ENCODE results near the gene TBRG4.

Gene TBRG4

DNA sequence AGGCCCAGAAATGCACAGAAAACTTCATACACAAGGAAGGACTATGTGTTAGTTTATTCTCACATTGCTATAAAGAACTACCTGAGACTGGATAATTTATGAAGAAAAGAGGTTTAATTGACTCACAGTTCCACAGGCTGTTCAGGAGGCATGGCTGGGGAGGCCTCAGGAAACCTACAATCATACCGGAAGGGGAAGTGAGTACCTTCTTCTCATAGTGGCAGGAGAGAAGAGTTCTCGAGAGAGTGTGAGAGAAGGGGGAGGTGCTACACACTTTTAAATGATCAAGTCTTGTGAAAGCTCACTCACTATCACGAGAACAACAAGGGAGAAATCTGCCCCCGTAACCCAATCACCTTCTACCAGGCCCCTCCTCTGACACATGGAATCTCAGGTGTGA is 29.3 kb upstream of the TBRG4 start:
- no peak for DNase-seq

DNA sequence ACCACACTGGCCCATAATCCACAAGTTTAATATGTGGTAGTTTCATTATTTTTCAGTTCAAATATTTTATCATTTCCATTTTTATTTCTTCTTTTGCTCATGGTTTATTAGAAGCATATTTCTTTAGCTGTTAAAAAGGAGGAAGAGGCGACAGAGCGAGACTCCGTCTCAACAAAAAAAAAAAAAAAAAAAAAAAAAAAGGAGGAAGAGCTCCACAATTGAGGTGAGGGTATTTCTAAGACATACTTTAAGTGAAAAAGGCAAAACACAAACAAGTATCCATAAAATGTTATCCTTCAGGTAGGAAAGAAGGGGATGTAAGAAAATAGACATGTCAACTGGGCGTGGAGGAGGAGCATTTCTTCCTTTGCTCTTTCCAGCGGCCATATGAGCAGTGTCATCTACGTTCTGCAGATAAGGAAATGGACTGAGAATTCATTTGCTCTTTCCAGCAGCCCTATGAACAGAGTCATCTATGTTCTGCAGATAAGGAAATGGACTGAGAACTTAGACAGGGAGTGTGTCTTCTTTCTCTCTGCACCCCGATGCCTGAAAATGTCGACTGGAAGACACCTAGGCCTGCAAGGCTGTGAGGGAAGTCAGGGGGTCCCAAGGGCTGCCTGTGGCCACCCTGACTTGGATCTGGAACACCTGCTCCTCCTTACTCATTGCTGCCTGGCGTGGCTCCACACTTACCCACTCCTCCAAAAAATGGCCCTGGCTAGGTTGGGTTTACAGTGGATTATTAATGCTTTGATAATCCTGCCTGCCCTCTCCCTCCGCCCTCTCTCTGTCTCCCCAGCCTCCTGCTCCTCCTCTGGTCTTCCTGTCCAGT is 27.2 kb upstream of the TBRG4 start:
- DNase-seq: no peak

DNA sequence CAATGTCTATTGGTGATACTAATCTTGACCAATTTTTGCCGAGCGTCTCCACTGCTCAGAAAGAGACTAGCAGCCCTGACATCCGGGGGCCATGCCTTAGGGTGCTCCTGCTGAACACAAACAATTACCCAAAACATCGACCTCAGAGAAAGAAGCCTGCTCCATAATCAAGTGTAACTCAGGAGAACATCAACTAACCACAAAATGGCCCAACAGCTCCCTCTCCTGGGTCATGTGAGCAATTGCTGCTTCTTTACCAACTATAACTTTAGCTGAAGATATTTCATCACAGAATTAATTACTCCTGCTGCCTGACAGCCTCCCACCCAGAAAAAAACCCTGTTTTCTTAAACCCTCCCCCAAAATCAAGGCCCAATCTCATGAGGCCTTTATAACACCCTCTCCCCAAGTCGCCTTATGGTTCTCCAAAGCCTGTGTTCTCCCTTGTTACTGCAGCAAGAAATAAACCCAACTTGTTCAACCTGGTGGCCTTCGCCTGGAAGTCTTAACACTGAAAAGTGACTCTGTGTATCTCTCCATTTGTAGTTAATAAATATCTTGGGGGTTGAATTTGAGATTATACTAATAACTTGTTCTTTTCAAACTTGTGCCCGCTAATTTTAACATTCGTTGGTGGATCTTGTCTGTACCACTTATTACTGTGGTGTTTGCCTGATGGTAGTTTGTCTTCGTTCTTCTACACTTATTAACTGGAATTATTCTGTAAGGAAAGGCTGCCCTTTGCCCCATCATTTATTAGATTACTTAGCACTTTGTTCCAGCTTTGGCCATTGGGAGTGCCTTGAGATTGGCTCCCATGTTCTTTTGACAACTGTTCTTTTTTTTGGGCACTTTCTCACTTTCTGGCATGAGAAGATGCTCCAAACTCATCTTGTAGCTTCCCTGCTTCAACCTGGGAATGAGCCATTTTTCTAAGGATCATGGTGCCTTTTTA is 24.9 kb upstream of the TBRG4 start:
- peak; percentile 52 for DNase-seq

DNA sequence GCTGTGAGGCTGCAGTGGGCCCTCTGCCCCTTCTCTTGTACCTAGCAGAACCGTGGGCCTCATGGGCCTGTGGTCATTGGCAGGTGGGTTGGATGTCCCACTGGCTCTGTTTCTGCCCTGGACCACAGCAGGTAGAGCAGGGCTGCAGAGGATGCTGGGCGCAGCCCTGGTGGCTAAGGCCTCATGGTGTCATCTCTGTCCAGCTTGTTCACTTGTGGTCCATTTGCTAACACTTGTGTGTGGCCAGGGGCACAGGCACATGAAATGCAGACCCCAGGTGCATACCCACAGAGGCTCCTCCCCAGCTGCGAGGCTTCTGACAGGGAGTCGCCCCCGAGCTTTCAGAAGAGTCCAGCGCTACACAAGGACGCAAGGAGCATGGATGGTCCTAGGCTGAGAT is 22.4 kb upstream of the TBRG4 start:
- no peak for DNase-seq

DNA sequence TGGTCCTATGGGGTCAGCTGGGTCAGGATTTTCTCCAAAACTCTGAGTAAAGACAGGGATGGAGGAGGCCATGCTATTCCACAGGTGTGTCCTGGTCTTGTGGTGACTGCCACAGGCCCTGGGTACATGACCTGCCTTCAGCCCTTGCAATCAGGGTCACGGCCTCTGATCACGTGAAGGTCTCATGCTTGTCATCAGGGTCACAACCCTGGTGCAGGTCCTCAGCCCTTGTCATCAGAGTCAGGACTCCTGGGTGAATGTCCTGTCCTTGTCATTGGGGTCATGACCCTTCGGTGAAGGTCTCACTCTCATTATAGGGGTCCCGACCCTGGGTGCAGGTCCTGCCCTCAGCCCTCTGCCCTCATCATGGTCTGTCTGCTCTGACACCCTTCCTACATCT is 21.9 kb upstream of the TBRG4 start:
- no peak for DNase-seq

DNA sequence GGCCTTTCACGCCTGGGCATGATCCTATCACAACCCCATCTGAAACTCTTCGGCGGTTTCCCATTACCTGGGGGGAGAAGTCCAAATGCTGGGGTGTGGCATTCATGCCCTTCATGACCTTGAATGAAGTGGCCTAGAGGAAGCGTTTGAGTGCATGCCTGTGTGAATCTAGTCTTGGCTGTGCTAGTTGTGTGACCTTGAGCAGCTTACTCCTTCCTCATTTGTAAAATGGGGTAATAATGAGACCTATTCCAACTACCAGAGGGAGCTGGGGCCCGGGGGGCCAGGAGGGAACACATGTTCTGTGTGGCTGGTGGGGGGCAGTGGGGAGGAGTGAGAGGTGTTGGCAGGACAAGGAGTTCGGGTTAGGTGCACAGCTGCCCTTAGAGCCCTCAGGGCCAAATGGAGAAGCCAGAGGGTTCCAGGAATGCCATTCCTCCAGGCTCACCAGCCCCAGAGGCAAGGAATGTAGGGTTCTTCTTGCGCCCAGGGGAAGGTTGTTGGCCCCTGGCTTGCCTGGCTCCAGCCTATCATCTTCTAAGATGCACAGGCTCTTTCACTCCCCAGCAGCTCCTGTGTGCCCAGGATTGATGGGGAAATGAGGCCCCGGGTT is 21.3 kb upstream of the TBRG4 start:
- no peak for DNase-seq

DNA sequence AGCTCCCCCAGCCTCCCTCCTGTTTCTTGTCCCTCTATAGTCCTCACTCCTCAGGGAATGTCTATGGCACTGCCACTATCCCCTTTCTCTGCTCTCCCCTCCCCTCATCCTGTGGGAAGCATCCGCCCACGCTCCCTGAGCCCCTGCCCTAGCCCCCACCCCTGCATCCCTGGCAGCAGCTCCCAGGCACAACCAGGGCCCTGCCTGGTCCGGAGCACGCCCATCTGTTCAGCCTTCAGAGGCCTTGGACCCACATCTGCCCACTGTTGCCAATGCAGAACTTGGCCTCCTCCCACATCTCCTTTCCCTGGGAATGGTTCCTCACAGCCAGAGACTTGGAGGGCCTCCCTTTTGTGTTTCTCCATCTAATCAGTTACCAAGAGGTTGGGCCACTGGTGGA is 20.4 kb upstream of the TBRG4 start:
- no peak for DNase-seq

DNA sequence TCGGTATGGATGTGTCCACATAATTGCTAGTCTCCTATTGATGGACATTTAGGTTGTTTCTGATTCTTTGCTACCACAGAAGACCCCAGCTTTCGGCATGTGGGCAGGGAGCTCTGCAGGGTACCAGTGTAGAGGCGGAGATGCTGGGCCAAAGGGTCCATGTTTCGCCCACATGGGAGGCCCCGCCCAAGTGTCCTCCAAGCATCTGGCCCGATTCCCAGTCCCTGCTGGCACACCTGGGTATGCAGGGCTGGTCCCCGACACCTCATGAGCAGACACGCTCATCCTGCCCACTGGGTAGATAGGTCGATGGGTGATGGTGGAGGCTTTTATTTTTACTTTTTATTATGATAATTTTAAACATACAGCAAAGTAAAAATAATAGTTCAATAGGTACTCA is 19.4 kb upstream of the TBRG4 start:
- DNase-seq: no peak

DNA sequence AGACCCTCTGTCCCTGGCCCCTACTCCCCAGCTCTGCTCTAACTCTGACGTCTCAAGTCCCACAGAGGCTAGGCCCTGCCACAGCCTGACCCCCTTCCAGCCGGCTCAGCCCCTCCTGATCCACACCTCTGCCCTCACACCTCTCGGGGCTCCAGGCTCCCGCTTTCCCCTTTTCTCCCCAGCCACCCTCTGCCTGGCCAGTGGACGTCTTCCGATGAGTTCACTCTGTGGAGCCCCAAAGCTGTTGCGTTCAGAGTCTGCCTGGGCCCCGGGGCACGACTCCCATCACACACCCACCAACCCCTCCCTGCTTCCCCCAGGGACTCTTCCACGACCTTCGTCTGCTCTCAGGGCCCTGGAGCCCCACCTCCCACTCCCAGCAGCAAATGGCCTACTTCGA is 18.4 kb upstream of the TBRG4 start:
- no peak for DNase-seq

DNA sequence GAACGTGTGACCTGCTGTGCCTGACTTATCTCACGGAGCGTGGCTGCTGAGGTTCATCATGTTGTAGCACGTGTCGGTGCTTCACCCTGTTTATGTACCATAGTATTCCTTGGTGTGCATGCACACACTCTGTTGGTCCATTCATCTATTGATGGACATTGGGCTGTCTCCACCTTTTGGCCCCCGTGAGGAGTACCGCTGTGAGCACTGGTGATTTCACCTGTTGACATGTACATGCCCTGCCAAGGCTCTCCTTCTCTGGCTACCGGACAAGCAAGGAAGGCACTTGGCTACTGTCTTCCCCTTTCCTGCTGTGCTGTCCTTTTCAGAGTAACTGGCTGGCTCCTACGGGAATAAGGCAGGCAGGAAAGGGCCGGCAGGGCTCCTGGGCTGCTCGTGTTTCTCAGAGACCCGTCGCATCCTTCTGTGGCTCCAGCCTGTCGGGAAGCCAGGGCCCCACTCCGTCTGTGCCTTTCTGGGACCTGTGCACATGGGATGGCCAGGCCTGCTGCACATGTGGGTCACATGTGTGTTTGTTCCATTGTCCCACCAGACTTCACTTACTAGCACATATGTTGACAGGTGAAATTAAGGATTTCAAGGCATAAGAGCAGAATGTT is 17.8 kb upstream of the TBRG4 start:
- no peak for DNase-seq

DNA sequence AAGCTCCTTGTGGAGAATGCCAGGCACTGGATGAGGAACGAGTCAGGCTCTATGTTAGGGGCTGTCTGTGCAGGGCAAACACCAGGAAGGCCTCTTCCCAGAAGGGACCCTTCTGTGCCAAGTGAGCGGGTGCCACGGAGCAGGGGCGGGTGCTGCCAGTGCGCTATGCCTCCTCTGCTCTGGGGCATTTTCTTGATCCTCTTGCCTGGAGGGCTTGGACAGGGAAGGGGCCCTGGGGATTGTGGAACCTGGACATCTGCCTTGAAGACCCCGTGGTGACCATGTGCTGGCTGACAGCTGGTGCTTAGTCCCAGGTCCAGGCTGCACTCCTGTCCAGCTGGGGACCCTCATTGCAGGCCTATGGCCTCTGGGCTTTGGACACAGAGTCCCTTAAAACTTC is 15.4 kb upstream of the TBRG4 start:
- DNase-seq: no peak

DNA sequence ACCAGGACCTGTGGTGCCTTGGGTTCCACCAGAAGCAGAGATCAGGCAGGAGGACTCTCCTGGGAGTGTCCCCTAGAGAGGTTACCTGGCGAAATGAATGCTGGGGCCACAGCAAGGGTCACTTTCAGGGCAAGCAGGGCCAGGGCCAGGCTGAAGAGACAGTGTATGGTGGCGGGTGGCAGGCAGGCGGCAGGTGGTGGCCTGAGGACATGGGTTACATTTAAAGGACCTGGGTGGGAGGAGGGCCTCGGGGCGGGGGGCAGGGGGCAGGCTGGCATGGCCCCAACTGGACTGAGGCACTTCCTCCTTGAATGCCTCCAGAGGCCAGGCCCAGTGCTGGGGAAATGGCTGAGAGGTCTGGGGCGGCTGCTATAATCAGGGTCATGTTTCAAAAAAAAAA is 14.7 kb upstream of the TBRG4 start:
- DNase-seq: no peak

DNA sequence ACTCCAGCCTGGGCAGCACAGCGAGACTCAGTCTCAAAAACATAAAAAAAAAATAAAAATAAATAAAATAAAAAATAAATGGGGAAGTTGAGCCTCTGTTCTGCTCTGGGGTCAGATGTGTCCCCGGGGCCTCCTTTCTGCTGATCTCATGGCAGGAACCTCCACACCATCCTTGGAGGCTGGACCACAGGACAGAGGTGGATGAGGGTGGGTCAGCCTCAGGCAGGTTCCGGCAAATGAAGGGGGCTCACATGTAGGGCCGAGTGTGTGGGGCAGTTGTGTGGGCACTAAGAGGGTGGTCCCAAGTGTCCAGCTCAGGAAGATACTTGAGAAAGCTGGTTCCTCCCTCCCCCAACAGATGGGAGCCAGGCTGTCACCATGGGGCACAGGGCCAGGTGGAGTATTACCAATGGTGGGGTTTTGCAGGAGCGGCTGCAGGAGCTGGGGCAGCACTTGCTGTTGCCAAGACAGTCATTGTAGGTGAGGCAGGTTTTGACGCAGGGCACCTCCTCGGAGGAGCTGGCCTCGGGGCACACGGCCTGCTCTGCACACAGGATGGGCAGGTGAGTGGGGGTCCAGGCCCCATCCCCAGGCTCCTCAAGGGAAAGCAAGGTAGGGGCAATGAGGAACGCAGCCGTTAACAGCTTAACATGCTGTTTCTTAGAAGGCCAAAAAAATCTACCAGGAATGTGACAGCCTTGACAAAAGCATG is 13.9 kb upstream of the TBRG4 start:
- DNase-seq: no peak

DNA sequence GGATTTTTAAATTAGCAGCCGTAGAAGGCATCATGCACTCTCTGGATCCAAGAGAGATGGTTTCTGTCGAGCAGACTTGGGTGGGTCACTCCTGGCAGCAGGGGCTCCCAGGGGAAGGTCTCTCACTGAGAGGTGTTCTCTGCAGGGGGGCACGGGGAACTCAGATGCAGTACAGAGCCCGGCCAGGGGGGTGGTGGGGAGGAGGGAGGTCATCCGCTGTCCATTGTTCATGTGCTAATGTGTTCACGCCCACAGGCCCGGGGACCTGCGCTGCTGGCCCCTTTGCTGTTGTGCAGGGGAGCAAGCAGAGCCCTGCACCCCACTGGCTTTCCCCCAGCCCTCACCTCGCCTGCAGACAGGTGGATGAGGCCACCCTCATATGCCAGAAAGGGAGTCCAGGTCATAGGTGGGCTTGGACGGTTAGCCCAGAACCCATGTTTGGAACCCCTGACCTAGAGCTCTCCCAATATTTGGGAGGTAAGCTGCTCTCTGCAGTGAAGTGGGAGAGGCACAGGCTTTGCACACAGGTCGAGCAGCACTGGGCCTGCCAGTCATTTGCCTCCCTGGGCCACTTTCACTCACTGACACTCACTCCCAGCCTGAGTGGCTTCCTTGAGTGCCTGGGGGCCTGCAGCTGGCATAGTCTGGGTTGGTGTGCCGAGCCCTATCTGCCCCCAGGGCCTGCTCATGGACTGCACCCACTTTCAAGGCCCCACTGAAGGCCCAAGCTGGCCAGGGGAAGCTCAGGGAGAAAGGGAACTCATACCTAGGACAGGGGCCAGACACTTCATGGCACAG is 12.6 kb upstream of the TBRG4 start:
- no peak for DNase-seq

DNA sequence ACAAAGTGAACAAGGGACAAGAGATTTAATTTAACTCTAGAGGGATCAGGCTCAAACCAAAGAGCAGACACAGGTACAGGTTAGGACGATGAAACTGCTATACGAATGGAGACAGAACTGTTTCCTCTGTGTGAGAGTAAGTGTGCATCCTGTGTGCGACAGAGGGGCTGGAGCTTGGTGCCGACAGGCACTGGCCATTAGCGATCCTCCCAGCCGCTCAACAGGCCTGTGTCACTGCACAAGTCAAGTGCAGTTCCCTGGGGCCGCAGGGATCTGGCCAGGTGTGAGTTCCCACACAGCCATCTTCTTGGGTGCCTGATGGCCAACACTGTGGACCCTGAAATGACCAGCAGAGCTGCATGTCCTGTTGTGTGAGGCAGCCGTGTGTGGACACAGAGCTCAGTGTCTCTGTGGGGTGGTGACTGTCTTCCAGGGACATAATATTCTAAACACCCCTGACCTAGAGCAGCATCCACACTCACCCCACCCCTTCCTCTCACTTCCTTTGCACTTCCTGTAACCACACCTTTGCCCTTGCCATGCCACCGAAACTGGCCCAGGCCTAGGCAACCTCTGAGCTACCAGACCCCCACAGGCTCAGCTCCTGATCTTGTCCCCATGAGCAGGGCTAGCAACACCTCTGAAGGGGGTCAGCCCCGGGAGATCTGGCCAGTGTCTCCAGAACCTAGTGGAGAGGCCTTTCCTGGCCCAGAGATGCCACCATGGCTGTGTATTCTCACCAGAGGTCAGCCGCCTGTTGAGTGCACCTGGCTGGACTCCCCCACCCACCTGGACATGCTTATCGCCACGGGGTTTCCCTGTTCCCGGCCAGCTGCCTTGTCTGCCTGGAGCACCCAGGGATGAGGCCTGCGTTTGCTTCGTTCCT is 11.7 kb upstream of the TBRG4 start:
- no peak for DNase-seq

DNA sequence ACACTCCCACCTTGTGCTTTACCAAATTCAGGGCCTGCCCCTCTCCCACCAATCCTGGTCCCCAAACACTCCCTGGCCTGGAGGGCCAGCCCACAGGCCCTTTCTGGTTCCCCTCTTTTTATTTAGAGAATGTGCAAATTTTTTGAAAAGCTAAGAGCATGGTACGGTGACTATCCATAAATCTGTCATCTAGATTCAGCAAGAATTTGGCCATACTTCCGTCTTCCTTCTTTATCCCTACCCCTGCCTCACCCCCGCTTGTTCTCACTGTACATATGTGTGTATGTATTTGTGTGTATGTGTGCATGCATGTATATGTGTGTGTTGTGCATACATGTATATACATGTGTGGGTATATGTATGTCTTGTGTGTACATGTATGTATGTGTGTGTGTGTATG is 8.1 kb upstream of the TBRG4 start:
- DNase-seq: no peak

DNA sequence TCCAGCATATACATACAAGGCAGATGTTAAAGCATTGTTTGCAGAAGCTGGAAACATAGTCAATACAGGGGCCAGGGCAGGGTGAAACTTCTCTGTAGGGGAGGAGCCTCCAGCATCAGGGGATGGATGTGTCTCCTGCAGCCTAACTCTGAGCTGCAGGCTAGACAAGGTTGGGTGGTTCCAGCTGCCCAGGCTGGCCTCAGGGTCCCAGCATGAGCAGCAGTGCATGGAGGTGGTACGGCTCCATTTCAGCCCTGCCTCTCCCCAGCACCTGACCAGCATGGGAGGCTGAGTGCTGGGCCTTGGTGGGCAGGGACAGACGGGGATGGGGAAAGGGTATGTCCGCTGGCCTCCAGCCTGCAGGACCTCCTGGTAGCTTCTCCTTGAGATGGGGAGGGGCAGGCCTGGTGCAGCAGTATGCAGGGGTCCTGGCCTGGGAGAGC is 7.4 kb upstream of the TBRG4 start:
- no peak for DNase-seq

DNA sequence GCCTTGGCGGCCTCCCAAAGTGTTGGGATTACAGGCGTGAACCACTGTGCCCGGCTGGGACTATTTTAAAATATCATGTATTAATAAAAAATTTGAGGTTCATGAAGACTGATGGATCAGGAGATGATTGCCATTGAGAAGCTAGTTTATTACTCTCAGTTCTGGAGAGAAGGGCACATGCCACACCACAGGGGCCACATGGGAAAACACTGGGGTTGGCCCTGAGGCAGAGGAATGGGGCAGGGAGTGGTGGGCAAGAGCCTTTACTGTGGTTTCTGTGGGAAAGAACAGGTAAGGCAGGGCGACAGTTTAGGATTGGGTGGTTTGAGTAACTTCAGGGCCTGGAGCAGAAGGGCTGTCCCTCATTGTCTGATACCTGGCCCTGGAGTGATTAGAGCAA is 6.8 kb upstream of the TBRG4 start:
- DNase-seq: no peak

DNA sequence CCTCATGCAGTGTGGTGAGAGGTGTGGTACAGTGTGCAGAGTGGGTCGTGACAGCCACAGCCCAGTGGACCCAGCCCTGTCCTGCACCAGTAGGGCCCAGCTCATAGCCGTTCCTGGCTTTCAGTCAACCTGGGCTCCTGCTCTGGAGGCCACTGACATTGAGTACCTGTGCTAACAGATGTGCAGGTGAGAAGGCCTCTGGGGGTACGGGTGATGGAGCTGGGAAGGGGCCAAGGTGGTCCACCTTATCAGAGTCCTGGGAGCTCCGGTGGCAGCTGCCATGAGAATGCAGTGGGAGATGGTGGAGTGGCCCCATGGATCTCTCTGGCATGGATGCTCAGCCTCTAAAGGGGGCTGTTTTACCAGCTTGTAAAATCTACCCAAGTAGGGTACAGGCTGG is 6.1 kb upstream of the TBRG4 start:
- no peak for DNase-seq

DNA sequence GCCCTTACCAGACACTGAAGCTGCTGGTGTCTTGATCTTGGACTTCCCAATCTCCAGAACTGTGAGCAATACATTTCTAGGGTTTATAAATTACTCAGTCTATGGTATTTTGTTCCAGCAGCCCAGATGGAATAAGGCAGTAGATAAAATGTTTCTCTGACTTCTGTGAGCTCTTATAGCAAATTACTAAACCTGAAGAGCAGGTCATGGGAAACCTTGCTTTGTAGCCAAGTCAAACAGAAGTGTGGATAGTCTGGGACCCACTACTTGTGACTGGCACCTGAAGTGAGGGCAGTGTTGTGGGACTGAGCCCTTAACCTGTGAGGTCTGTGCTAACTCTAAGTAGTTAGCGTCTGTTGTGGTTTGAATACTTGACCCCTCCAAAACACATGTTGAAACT is 4.6 kb upstream of the TBRG4 start:
- no peak for DNase-seq

DNA sequence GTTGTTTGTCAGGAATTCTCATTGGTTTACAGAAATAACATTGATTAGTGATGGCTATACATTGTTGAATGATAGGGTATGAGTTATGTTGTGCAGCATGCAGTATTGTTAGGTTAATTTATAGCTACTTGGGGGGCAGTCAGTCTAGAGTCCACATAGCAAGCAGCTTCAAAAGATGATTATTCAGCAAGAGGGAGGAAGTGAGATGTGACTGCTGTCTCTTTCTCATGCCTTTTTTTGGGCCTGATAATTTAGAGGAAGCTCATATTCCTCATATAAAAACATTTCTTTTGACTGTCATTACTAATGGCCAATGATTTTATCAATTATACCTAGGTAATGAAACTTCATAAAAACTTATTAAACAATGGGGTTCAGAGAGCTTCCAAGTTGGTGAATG is 3.4 kb upstream of the TBRG4 start:
- DNase-seq: no peak

Measured in activated T-cell treated with anti-CD3 and anti-CD28 coated beads for 4 hours (primary cell).